ENCODE results near the gene CMPK1. TPM values are rescaled to one million over a fixed set of nuclear protein-coding genes. Genes with fewer than 3 reads are reported as not detected.

Gene CMPK1, protein sequence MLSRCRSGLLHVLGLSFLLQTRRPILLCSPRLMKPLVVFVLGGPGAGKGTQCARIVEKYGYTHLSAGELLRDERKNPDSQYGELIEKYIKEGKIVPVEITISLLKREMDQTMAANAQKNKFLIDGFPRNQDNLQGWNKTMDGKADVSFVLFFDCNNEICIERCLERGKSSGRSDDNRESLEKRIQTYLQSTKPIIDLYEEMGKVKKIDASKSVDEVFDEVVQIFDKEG
- 23.1 and 75.3 TPM in 2 replicates for total RNA-seq (2012; rRNA removed)
- polyA plus RNA-seq (2012; rRNA removed) = 24.0 and 31.9 TPM in 2 replicates
- polyA plus RNA-seq (2012; cell fraction: cytosol; rRNA removed) = 9.1 and 14.8 TPM in 2 replicates
- 5.9 and 9.6 TPM in 2 replicates for polyA plus RNA-seq (2012; cell fraction: nucleus; rRNA removed; ENCODE audit: low replicate concordance)
- percentile 83 among the genes with signal in this experiment for Bru-seq, nascent RNA
- percentile 94 among the genes with signal in this experiment for BruChase-seq, experiment 1, labeled RNA remaining after a 6-hour chase
- BruChase-seq, experiment 2, labeled RNA remaining after a 2-hour chase = percentile 87 among the genes with signal in this experiment
- long read RNA-seq, transcript CMPK1-203 (6 exons, 2,930 nt) = major isoform, 313 of 324 reads
- long read RNA-seq, partial matches to known transcripts = 4 of 324 reads
- long read RNA-seq, other reads (novel, unspliced or antisense) = 2 of 324 reads

DNA sequence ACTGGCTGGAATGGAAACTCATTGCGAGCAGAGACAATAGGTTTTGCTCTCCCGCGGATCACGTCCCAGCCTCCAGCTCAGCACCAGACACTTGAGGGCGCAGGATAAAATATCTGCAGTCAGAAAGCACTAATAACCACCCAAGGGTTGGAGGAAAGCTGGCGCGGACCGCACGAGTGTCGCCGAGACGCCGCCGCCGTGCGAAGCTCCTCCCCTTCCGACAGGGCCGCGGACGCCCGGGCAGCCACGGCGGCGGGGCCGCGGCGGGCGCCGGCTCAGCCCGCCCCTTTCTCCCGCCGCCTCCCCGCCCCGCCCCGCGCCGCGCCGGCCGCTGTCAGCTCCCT lies at the start of gene CMPK1:
TSS of gene CMPK1 (plus strand) at position 213 of the 344 bp plus-strand sequence. CDS start 156 bp downstream, outside the sequence.
- H2BK20ac ChIP-seq (ENCODE audit: low read depth, low read length) = no peak within 1 kb of the TSS
- peak within 1 kb of the TSS; percentile 88 for H3K4ac ChIP-seq (ENCODE audit: low read depth, low read length)
- H3K18ac ChIP-seq (ENCODE audit: low read depth, low read length) = peak within 1 kb of the TSS; percentile 28
- in situ Hi-C loops (cut with MboI; ENCODE audit: low sequenced_read_pairs) (no loop called here), intact Hi-C loops (cut with micrococcal nuclease) (loop anchor here (1.0 to 10.0 kb wide), 5 partner anchors 19 to 156 kb away; partner anchors contain the start of genes FOXD2, PDZK1IP1 and STIL), dilution Hi-C loops (cut with HindIII; ENCODE audit: low sequenced_read_pairs, unreplicated experiment) (no loop called here)
- H3K9ac ChIP-seq (ENCODE audit: low read depth, low read length) = peak within 1 kb of the TSS; percentile 87
- peak within 1 kb of the TSS; percentile 81 for H2BK5ac ChIP-seq (ENCODE audit: low read depth, low read length, poor library complexity, severe bottlenecking)
- peak within 1 kb of the TSS; percentile 88 for H3K27ac ChIP-seq (ENCODE audit: insufficient read depth, low read length)
- H2BK15ac ChIP-seq (ENCODE audit: low read depth, low read length) = peak within 1 kb of the TSS; percentile 34; the same call in 1 of the 3 replicates
- H3K4me3 ChIP-seq (ENCODE audit: insufficient read depth, low read depth, low read length) = peak within 1 kb of the TSS; percentile 86
- peak within 1 kb of the TSS; percentile 69 for H2BK120ac ChIP-seq (ENCODE audit: low read depth, low read length)
- peak within 1 kb of the TSS; percentile 75 for H3K4me2 ChIP-seq (ENCODE audit: low read depth, low read length)
- peaks cover 6% of the 10 kb centered on the region for H3K4me1 ChIP-seq (ENCODE audit: control insufficient read depth, insufficient read depth, low read length)
- H3K14ac ChIP-seq (replicated peaks; ENCODE audit: low read depth, low read length) = peak within 1 kb of the TSS; percentile 91
- POLR2A ChIA-PET (ENCODE audit: unreplicated experiment) = interaction anchor here (0.6 to 1.5 kb wide), 3 partner anchors 9 to 80 kb away, joined by 4 to 5 read pairs (median 4); partner anchors contain the start of gene STIL
- peak within 1 kb of the TSS; percentile 59 to 94 for H4K8ac ChIP-seq (ENCODE audit: low read depth in 2 of 2, low read length in 2 of 2)
- peak within 1 kb of the TSS; percentile 87 for H4K91ac ChIP-seq (ENCODE audit: insufficient read depth, low read depth, low read length)
- peak within 1 kb of the TSS; percentile 87 for H3K56ac ChIP-seq (ENCODE audit: extremely low read depth, insufficient read depth, low read length)
- H4K20me1 ChIP-seq (ENCODE audit: insufficient read depth, low read length) = peaks cover 3% of the 10 kb centered on the region
- H3K36me3 ChIP-seq (ENCODE audit: control insufficient read depth, insufficient read depth, low read length) = no peaks in the 10 kb centered on the region
- BruUV-seq (replicated peaks) = no TSS peak
- peak within 1 kb of the TSS; percentile 94 for H2AK9ac ChIP-seq (replicated peaks; ENCODE audit: low read depth, low read length, poor library complexity)
- H3K79me1 ChIP-seq (ENCODE audit: low read depth in 1 of 2, low read length in 2 of 2) = peaks cover 0 to 21% of the 10 kb centered on the region in 2 experiments; a peak in 3 of 4 replicates
- peaks cover 10% of the 10 kb centered on the region for H3K9me1 ChIP-seq (ENCODE audit: insufficient read depth, low read length)
- WGBS, 2 experiments (ENCODE audit: extremely low coverage in 2 of 2, insufficient read length in 1 of 2) = 0% methylated on average over 1 of the region's 40 CpGs; no CpG with 5 or more reads in 1 of the 2 experiments
- peak within 1 kb of the TSS; percentile 99 for H2AFZ ChIP-seq (replicated peaks; ENCODE audit: low read length, poor library complexity)
- CTCF ChIA-PET = interaction anchor here (0.8 to 1.0 kb wide), 2 partner anchors 15 to 104 kb away, joined by 3 read pairs; partner anchors contain the start of gene FOXD2
- no peaks in the 10 kb centered on the region for H3K27me3 ChIP-seq (ENCODE audit: control insufficient read depth, insufficient read depth, low read length)
- H4K5ac ChIP-seq (ENCODE audit: low read depth, low read length) = peak within 1 kb of the TSS; percentile 58
- DNase-seq = peak; percentile 77
- peak within 1 kb of the TSS; percentile 80 for H2AK5ac ChIP-seq (ENCODE audit: low read depth, low read length)
- ATAC-seq (ENCODE audit: low read depth) = peak; percentile 88
- H3K23ac ChIP-seq (ENCODE audit: low read depth, low read length) = peak within 1 kb of the TSS; percentile 91
- H3K9me3 ChIP-seq (ENCODE audit: control insufficient read depth, insufficient read depth, low read length) = no peaks in the 10 kb centered on the region
- peak; percentile 55; the same call in 1 of the 2 replicates for TF ChIP-seq BHLHE40 (IDR thresholded peaks at IDR 0.05; ENCODE audit: low read depth, low read length)
- TF ChIP-seq MXI1 (IDR thresholded peaks at IDR 0.05; ENCODE audit: borderline replicate concordance, low read depth, low read length) = no peak; the same call in 1 of the 2 replicates
- no peak for TF ChIP-seq CHD1 (IDR thresholded peaks at IDR 0.05; ENCODE audit: low read depth, low read length)
- TF ChIP-seq, protein P1, sequence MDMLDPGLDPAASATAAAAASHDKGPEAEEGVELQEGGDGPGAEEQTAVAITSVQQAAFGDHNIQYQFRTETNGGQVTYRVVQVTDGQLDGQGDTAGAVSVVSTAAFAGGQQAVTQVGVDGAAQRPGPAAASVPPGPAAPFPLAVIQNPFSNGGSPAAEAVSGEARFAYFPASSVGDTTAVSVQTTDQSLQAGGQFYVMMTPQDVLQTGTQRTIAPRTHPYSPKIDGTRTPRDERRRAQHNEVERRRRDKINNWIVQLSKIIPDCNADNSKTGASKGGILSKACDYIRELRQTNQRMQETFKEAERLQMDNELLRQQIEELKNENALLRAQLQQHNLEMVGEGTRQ (IDR thresholded peaks at IDR 0.05; ENCODE audit: low read depth, low read length) = no peak
- TF ChIP-seq, protein P2, sequence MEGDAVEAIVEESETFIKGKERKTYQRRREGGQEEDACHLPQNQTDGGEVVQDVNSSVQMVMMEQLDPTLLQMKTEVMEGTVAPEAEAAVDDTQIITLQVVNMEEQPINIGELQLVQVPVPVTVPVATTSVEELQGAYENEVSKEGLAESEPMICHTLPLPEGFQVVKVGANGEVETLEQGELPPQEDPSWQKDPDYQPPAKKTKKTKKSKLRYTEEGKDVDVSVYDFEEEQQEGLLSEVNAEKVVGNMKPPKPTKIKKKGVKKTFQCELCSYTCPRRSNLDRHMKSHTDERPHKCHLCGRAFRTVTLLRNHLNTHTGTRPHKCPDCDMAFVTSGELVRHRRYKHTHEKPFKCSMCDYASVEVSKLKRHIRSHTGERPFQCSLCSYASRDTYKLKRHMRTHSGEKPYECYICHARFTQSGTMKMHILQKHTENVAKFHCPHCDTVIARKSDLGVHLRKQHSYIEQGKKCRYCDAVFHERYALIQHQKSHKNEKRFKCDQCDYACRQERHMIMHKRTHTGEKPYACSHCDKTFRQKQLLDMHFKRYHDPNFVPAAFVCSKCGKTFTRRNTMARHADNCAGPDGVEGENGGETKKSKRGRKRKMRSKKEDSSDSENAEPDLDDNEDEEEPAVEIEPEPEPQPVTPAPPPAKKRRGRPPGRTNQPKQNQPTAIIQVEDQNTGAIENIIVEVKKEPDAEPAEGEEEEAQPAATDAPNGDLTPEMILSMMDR (conservative IDR thresholded peaks at IDR 0.05; ENCODE audit: low read depth, low read length) = peak; percentile 23; the same call in 1 of the 2 replicates
- peak; percentile 23; the same call in 1 of the 2 replicates for TF ChIP-seq RAD21 (IDR thresholded peaks at IDR 0.05; ENCODE audit: low read length)
- peak; percentile 4; the same call in 1 of the 2 replicates for TF ChIP-seq POLR2A (IDR thresholded peaks at IDR 0.05; ENCODE audit: low read depth, low read length)
